ENCODE results near the gene TAF9. TPM values are rescaled to one million over a fixed set of nuclear protein-coding genes. Genes with fewer than 3 reads are reported as not detected.

The TAF9 gene
- total RNA-seq, 1 experiment from 2014 or later = 76.1 TPM

GRCh38 chr5:69369340-69370121 lies at the start of gene TAF9, which contains the start of the genes AK6 and RAD17 (continued):
- TF ChIP-seq ZBTB43 (CRISPR knock-in tag; IDR thresholded peaks at IDR 0.05) (peak; percentile 83), ZNF671 (CRISPR knock-in tag; IDR thresholded peaks at IDR 0.05) (no peak), MXD4 (CRISPR knock-in tag; IDR thresholded peaks at IDR 0.05; ENCODE audit: borderline replicate concordance) (no peak), FOXP1 (CRISPR knock-in tag; IDR thresholded peaks at IDR 0.05; ENCODE audit: borderline replicate concordance) (peak; percentile 51), NFYB (CRISPR knock-in tag; conservative IDR thresholded peaks at IDR 0.05; ENCODE audit: low read depth) (0 out of 2 replicates have a peak, but pooled peaks have one; percentile 9), USF2 (CRISPR knock-in tag; IDR thresholded peaks at IDR 0.05) (peak; percentile 96), ERG (CRISPR knock-in tag; IDR thresholded peaks at IDR 0.05) (no peak), ZNF396 (CRISPR knock-in tag; IDR thresholded peaks at IDR 0.05; ENCODE audit: borderline replicate concordance) (no peak), GABPB1 (CRISPR knock-in tag; IDR thresholded peaks at IDR 0.05) (peak; percentile 77), TEAD4 (CRISPR knock-in tag; IDR thresholded peaks at IDR 0.05) (no peak), ZNF263 (CRISPR knock-in tag; IDR thresholded peaks at IDR 0.05; ENCODE audit: low read depth) (no peak), ATF1 (CRISPR knock-in tag; IDR thresholded peaks at IDR 0.05) (0 out of 2 replicates have a peak, but pooled peaks have one; percentile 55), ZNF423 (CRISPR knock-in tag; IDR thresholded peaks at IDR 0.05) (no peak), ZNF317 (CRISPR knock-in tag; IDR thresholded peaks at IDR 0.05; ENCODE audit: borderline replicate concordance, low read depth) (no peak), EMX1 (CRISPR knock-in tag; IDR thresholded peaks at IDR 0.05) (no peak), FOXJ3 (CRISPR knock-in tag; IDR thresholded peaks at IDR 0.05; ENCODE audit: borderline replicate concordance) (no peak), PRRX2 (CRISPR knock-in tag; IDR thresholded peaks at IDR 0.05) (no peak), JUN (CRISPR knock-in tag; IDR thresholded peaks at IDR 0.05) (no peak), ETV6 (CRISPR knock-in tag; IDR thresholded peaks at IDR 0.05) (0 out of 2 replicates have a peak, but pooled peaks have one; percentile 57), ZNF416 (CRISPR knock-in tag; IDR thresholded peaks at IDR 0.05) (peak; percentile 66; the same call in 1 of the 2 replicates), TP53 (CRISPR knock-in tag; IDR thresholded peaks at IDR 0.05) (no peak)
- TF ChIP-seq, protein P1, sequence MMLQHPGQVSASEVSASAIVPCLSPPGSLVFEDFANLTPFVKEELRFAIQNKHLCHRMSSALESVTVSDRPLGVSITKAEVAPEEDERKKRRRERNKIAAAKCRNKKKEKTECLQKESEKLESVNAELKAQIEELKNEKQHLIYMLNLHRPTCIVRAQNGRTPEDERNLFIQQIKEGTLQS (CRISPR knock-in tag; conservative IDR thresholded peaks at IDR 0.05) = no peak
- TF ChIP-seq, protein P2, sequence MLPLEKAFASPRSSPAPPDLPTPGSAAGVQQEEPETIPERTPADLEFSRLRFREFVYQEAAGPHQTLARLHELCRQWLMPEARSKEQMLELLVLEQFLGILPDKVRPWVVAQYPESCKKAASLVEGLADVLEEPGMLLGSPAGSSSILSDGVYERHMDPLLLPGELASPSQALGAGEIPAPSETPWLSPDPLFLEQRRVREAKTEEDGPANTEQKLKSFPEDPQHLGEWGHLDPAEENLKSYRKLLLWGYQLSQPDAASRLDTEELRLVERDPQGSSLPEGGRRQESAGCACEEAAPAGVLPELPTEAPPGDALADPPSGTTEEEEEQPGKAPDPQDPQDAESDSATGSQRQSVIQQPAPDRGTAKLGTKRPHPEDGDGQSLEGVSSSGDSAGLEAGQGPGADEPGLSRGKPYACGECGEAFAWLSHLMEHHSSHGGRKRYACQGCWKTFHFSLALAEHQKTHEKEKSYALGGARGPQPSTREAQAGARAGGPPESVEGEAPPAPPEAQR (CRISPR knock-in tag; IDR thresholded peaks at IDR 0.05) = no peak
- TF ChIP-seq, protein P3, sequence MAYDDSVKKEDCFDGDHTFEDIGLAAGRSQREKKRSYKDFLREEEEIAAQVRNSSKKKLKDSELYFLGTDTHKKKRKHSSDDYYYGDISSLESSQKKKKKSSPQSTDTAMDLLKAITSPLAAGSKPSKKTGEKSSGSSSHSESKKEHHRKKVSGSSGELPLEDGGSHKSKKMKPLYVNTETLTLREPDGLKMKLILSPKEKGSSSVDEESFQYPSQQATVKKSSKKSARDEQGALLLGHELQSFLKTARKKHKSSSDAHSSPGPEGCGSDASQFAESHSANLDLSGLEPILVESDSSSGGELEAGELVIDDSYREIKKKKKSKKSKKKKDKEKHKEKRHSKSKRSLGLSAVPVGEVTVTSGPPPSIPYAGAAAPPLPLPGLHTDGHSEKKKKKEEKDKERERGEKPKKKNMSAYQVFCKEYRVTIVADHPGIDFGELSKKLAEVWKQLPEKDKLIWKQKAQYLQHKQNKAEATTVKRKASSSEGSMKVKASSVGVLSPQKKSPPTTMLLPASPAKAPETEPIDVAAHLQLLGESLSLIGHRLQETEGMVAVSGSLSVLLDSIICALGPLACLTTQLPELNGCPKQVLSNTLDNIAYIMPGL (CRISPR knock-in tag; IDR thresholded peaks at IDR 0.05) = peak; percentile 70; the same call in 1 of the 2 replicates
- TF ChIP-seq, protein P4, sequence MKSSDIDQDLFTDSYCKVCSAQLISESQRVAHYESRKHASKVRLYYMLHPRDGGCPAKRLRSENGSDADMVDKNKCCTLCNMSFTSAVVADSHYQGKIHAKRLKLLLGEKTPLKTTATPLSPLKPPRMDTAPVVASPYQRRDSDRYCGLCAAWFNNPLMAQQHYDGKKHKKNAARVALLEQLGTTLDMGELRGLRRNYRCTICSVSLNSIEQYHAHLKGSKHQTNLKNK (CRISPR knock-in tag; IDR thresholded peaks at IDR 0.05) = no peak
- TF ChIP-seq, protein P5, sequence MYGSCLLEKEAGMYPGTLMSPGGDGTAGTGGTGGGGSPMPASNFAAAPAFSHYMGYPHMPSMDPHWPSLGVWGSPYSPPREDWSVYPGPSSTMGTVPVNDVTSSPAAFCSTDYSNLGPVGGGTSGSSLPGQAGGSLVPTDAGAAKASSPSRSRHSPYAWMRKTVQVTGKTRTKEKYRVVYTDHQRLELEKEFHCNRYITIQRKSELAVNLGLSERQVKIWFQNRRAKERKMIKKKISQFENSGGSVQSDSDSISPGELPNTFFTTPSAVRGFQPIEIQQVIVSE (CRISPR knock-in tag; IDR thresholded peaks at IDR 0.05; ENCODE audit: borderline replicate concordance) = no peak

Measured in WTC11 (cell line).